HG03354 (cell line): Measurements from ENCODE around the gene NCOR1.
A peak's percentile ranks its signal among the peaks of the same experiment; 100 is the strongest.

Experiments
- ATAC-seq: cut with Tn5 transposase; IDR thresholded peaks from one replicate; pipeline ENCODE4 v1.9.1; 2021; ENCODE audit warnings: mild to moderate bottlenecking; ENCODE audit not compliant: unreplicated experiment, poor library complexity, severe bottlenecking

The NCOR1 gene

GRCh38 chr17:16050844-16051243 lies 164.5 kb downstream of the NCOR1 start:
- ATAC-seq, result no peak

GRCh38 chr17:16048811-16049449 lies 166.4 kb downstream of the NCOR1 start:
- no peak for ATAC-seq

GRCh38 chr17:16046966-16047365 lies 168.4 kb downstream of the NCOR1 start:
- no peak for ATAC-seq

DNA sequence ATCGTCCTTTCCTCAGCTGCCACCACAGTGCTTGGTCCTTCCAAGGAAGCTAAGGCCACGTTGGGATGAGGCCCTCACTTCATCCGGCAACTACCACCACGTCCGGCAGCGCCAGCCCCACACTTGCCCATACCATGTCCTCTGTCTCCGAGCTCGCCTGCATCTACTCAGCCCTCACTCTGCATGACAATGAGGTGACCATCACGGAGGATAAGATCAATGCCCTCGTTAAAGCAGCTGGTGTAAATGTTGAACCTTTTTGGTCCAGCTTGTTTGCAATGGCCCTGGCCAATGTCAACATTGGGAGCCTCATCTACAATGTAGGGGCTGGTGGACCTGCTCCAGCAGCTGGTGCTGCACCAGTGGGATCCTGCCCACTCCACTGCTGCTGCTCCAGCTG lies 170.8 kb downstream of the NCOR1 start:
- ATAC-seq, result no peak

DNA sequence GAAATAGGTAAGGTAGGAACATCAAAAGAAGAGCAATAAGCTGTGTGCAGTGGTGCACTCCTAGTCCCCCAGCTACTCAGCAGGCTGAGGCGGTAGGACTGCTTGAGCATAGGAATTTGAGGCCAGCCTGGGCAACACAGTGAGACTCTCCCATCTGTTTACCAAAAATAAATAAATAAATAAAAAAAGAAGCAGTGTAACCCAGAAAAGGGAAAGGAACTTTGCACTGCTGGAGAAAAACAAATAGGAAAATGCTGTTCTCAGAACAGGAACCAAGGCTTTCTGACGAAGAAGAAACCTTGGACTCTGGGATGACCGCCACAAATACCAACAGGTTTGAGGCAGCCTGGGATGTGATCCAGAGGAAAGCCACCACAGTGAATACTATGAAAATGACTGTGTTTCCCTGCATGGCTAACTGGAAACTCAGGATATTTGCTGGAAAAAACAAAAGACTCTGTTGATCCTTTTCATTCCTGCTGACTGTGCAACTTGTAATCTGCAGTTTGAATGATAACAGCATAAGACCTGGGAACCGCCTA lies 174.6 kb downstream of the NCOR1 start:
- ATAC-seq, result no peak

- no peak for ATAC-seq
These were observed 177.7 kb downstream of the NCOR1 start for GRCh38 chr17:16037636-16038035.

DNA sequence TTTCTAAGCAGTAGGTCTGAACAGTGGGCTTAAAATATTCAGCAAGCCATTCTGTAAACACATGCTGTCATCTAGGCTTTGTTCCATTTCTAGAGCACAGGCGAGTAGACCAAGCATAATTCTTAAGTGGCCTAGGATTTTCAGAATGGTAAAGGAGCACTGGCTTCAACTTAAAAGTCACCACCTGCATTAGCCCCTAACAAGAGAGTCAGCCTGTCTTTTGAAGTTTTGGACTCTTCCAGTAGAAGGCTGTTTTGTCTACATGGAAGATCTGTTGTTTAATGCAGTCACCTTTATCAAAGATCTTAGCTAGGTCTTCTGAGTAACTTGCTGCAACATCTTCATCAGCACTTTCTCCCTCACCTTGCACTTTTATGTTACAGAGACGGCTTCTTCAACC lies 179.1 kb downstream of the NCOR1 start:
- no peak for ATAC-seq

- no peak for ATAC-seq
These were observed 181.5 kb downstream of the NCOR1 start for GRCh38 chr17:16033729-16034349.

DNA sequence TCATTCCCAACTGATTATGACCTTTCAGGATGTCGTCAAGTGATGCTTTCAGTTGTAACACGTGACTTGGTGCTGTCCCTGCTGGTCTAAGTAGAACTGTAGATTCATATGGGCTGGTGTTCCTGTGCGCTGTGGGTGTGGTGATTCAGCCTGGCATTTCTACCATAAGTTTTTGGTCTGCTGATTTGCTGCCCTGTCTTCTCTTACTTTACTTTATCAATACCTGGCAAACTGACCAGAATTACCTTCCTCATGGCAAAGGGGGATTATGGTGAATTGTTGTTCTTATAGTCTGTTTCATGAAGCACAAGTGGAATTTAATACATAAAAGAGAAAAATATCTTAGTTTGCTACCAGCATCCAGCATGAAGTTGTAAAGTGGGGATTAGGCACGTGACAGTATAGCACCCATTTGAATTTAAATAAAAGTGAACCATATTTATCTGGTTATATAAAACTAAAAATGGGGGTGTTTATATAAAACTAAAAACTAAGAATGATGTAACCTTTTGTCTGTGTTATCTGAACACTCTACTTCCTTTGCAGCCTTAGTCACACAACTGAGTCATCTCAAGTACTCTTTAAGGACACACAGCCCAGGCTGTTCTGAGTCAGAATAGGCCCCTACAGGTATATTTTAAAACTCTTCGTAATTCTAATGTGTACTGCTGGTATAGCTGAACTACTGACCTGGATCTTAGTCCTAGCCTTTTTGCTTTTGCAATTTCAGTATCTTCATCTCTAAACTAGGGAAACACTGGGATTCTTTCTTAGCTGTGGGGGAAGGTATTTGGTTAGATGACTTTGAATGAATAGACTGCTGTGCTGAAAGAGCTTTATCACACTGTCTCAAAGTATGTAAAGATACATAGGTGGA lies 187.4 kb downstream of the NCOR1 start:
- peak; percentile 74 for ATAC-seq

GRCh38 chr17:16026895-16027294 lies 188.4 kb downstream of the NCOR1 start:
- ATAC-seq, result no peak

- ATAC-seq, result no peak
These were observed 190.1 kb downstream of the NCOR1 start for GRCh38 chr17:16025202-16025601.

DNA sequence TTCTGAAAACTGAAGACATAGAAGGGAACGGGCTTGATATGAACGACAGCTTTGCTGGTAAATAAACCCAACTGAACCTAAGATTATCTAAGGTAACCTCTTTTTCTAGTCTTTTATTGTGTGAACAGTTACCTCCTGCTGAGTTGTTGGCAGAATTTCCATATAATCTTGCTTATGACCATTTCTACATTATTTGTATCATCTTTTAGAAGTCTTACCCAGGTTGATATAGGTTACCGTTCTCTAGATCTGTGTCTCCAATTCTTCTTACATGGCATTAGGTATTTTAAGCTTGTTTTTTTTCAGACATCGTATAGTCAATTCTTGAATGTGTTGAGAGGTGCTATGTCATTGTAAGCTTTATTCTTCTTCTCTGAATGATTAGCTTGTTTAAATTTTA lies 191.5 kb downstream of the NCOR1 start:
- no peak for ATAC-seq

DNA sequence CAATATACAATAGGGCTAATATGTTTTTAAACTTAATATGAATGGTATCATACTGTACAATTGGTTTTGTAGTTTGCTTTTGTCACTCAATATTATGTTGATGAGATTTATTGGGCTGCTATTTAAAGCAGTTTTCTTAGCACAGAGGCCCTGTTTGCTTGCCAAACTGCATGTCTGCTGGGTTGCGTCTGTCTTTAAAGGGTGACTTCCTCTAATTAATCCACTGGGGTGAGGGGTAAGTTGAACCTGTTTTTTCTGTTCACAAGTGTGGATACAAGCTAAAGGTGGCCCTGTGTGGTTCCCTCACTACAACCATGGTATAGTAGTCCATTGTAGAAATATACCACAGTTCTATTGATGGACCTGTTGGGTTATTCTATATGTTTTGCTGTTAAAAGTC lies 196.0 kb downstream of the NCOR1 start:
- ATAC-seq, result no peak

DNA sequence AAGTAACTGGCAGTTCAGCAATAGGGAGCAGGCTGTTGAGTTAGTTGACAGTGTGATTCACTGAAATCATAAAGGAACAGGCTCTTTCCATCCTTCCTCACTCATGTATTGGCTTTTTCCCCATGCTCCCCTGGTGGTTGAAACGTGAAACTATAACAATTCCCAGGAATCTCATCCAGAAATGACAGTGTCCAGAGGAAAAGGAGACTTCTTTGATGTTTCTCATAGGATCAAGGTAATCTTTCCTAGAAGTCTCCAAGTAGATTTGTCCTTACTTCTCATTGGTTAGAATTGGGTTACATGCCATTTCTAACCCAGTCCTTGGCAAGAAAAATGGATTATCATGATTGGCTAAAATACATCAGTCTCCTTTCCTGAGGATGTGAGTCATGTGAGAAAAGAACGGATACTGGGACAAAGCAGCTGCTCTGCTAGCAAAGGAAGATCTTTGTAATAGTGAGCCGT lies 201.4 kb downstream of the NCOR1 start:
- no peak for ATAC-seq

DNA sequence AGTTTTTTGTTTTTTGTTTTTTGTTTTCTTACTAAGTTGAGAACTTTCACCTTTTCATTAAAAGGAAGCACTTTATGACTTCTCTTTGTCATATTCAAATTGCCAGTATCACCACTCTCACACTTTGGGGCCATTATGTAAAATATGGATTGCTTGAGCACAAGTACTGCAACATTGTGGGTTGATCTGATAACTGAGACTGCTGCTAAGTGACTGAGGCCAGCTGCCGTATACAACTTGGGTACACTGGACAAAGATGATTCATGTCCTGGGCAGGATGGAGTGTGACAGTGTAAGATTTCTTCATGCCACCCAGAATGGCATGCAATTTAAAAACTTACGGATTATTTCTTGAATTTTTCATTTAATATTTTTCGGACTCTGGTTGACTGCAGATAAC lies 207.9 kb downstream of the NCOR1 start:
- ATAC-seq, result no peak

DNA sequence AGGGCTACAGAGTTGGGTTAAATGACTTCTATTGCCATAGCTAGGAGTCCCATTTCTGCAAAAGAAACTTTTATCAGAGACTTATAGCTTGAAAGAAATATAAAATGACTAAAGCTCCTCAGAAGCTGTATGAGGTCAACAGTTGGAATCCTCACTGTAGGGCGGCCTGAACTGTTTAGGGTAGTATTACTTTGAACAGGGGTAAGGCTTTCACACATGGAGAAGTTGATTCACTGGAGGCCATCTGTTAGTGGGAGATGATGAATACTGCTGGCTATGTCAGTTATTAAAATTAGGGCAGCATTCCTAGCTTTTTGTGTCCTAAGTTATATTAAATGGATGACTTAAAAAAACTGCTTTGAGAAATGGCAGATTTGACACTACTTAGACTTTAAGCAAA lies 209.7 kb downstream of the NCOR1 start:
- ATAC-seq, result no peak

- ATAC-seq, result no peak
These were observed 211.5 kb downstream of the NCOR1 start for GRCh38 chr17:16003841-16004240.

DNA sequence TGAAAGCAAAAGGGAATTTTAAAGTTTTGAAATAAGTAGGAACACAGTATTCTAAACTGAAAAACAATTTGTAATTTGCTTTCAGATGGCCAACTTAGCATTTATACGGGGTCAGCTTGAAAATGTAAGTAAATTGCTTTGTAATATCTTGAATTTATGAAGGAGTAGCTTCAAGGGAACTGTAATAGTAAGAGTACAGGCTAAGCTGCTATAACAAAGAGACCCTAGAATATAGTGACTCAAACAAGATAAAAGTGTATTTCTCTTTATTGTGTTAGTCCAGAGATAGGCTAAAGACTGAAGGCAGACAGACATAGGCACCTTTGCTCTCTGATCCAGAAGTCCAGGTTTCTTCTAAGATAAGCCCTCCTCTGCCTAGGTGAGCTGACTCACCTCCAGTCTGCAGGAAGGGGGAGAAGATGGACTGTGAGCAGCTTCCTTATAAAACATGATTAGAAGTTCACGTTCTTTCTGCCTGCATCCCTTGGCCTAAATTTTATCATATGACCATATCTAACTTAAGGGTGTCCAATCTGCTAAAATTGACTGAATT lies 212.6 kb downstream of the NCOR1 start:
- no peak for ATAC-seq

- no peak for ATAC-seq
These were observed 214.0 kb downstream of the NCOR1 start for GRCh38 chr17:16001226-16001897.
